H9 (cell line): Measurements from ENCODE around the gene CAMP. TPM values are rescaled to one million over a fixed set of nuclear protein-coding genes. Genes with fewer than 3 reads are reported as not detected.

Experiments used
- DNase-seq: peaks from one replicate; pipeline ENCODE4 v3.0.0-alpha.2; 2017
- H2AFZ ChIP-seq: one replicate; pipeline ENCODE4 v1.6.1; 2013; ENCODE audit warnings: mild to moderate bottlenecking, low read length, control low read depth, moderate library complexity
- H2AK5ac ChIP-seq: 2 replicates; pipeline ENCODE4 v1.6.1; 2013; ENCODE audit warnings: low read length, control low read depth, mixed read lengths; ENCODE audit not compliant: insufficient read length
- H2BK120ac ChIP-seq: one replicate; pipeline ENCODE4 v1.6.1; 2013; ENCODE audit warnings: low read depth, mild to moderate bottlenecking, low read length, control low read depth, inconsistent platforms; ENCODE audit not compliant: poor library complexity, severe bottlenecking
- H2BK12ac ChIP-seq: 2 replicates; pipeline ENCODE4 v1.6.1; 2013; ENCODE audit warnings: low read length, control low read depth, mixed read lengths, low read depth; ENCODE audit not compliant: insufficient read length
- H2BK15ac ChIP-seq: 2 replicates; pipeline ENCODE4 v1.6.1; 2013; ENCODE audit warnings: low read depth, low read length, control low read depth
- H2BK20ac ChIP-seq: one replicate; pipeline ENCODE4 v1.6.1; 2013; ENCODE audit warnings: low read depth, mild to moderate bottlenecking, low read length, control low read depth, inconsistent platforms; ENCODE audit not compliant: poor library complexity, severe bottlenecking
- H2BK5ac ChIP-seq: 2 replicates; pipeline ENCODE4 v1.6.1; 2013; ENCODE audit warnings: low read length, control low read depth, mixed read lengths; ENCODE audit not compliant: insufficient read length
- H3K14ac ChIP-seq: 2 replicates; pipeline ENCODE4 v1.6.1; 2013; ENCODE audit warnings: low read length, control low read depth; ENCODE audit not compliant: insufficient read depth
- H3K18ac ChIP-seq: 2 replicates; pipeline ENCODE4 v1.6.1; 2013; ENCODE audit warnings: low read depth, mild to moderate bottlenecking, mixed read lengths, low read length, control low read depth; ENCODE audit not compliant: insufficient read length
- H3K23ac ChIP-seq: 2 replicates; pipeline ENCODE4 v1.6.1; 2013; ENCODE audit warnings: low read length, control low read depth, mixed read lengths, low read depth; ENCODE audit not compliant: insufficient read length
- H3K23me2 ChIP-seq: 2 replicates; pipeline ENCODE4 v1.6.1; 2013; ENCODE audit warnings: low read depth, mild to moderate bottlenecking, mixed read lengths, low read length, control low read depth; ENCODE audit not compliant: insufficient read length, poor library complexity, severe bottlenecking
- H3K27ac ChIP-seq: 2 replicates; pipeline ENCODE4 v1.5.1; 2013; ENCODE audit warnings: low read length, control low read depth, mixed read lengths, low read depth; ENCODE audit not compliant: insufficient read length
- H3K27me3 ChIP-seq: 2 replicates; pipeline ENCODE4 v1.6.1; 2013; ENCODE audit warnings: low read length, control low read depth, inconsistent platforms; ENCODE audit not compliant: insufficient read depth
- H3K4ac ChIP-seq: 2 replicates; pipeline ENCODE4 v1.6.1; 2013; ENCODE audit warnings: low read depth, mild to moderate bottlenecking, control low read depth, inconsistent platforms, low read length, moderate library complexity
- H3K4me1 ChIP-seq: 2 replicates; pipeline ENCODE4 v1.6.1; 2013; ENCODE audit warnings: low read length, control low read depth, inconsistent platforms; ENCODE audit not compliant: insufficient read depth
- H3K4me2 ChIP-seq: 2 replicates; pipeline ENCODE4 v1.6.1; 2013; ENCODE audit warnings: low read length, control low read depth, mixed read lengths; ENCODE audit not compliant: insufficient read length, insufficient read depth
- H3K56ac ChIP-seq: 2 replicates; pipeline ENCODE4 v1.6.1; 2013; ENCODE audit warnings: low read depth, mild to moderate bottlenecking, mixed read lengths, low read length, control low read depth; ENCODE audit not compliant: insufficient read length
- H3K79me1 ChIP-seq: 2 replicates; pipeline ENCODE4 v1.6.1; 2013; ENCODE audit warnings: low read depth, mild to moderate bottlenecking, moderate library complexity, low read length, control low read depth, inconsistent platforms; ENCODE audit not compliant: insufficient read depth, poor library complexity, severe bottlenecking
- H3K79me2 ChIP-seq: 2 replicates; pipeline ENCODE4 v1.6.1; 2013; ENCODE audit warnings: low read length, control low read depth, inconsistent platforms; ENCODE audit not compliant: insufficient read depth
- H3K9ac ChIP-seq: 2 replicates; pipeline ENCODE4 v1.6.1; 2013; ENCODE audit warnings: low read length, control low read depth, mixed read lengths; ENCODE audit not compliant: insufficient read length; ENCODE audit errors: extremely low read depth
- H3K9me3 ChIP-seq: one replicate; pipeline ENCODE4 v1.6.1; 2013; ENCODE audit warnings: low read depth, low read length, inconsistent platforms; ENCODE audit not compliant: control insufficient read depth
- H3T11ph ChIP-seq: one replicate; pipeline ENCODE4 v1.6.1; 2013; ENCODE audit warnings: mild to moderate bottlenecking, low read length, control low read depth, inconsistent platforms
- H4K20me1 ChIP-seq: one replicate; pipeline ENCODE4 v1.6.1; 2013; ENCODE audit not compliant: control insufficient read depth, insufficient read length, insufficient read depth
- H4K5ac ChIP-seq: 2 replicates; pipeline ENCODE4 v1.6.1; 2013; ENCODE audit warnings: low read depth, mild to moderate bottlenecking, mixed read lengths, low read length, control low read depth; ENCODE audit not compliant: insufficient read length
- H4K8ac ChIP-seq: replicated peaks from 2 replicates; pipeline ENCODE4 v1.6.1; 2013; ENCODE audit warnings: low read length, control low read depth, mixed read lengths, low read depth; ENCODE audit not compliant: insufficient read length
- H4K91ac ChIP-seq: 2 replicates; pipeline ENCODE4 v1.6.1; 2013; ENCODE audit warnings: low read depth, mild to moderate bottlenecking, moderate library complexity, mixed read lengths, low read length, control low read depth; ENCODE audit not compliant: insufficient read length
- H3K27ac Mint-ChIP-seq, 3 experiments: 2 replicates in 2 of 3; 3 replicates in 1 of 3; pipeline ENCODE4 v1.8.0; 2020 to 2021; ENCODE audit warnings: mixed read lengths in 3 of 3, mild to moderate bottlenecking in 1 of 3, moderate library complexity in 1 of 3
- H3K27me3 Mint-ChIP-seq: 2 replicates; pipeline ENCODE4 v1.8.0; 2021; ENCODE audit warnings: low read depth, mild to moderate bottlenecking, moderate library complexity, mixed read lengths
- H3K36me3 Mint-ChIP-seq, 3 experiments: 2 replicates in 2 of 3; 3 replicates in 1 of 3; pipeline ENCODE4 v1.8.0; 2020 to 2021; ENCODE audit warnings: low read depth in 3 of 3, mixed read lengths in 3 of 3; ENCODE audit not compliant: insufficient read depth in 1 of 3
- H3K4me1 Mint-ChIP-seq, 2 experiments: 2 replicates each; pipeline ENCODE4 v1.8.0; 2020; ENCODE audit warnings: mixed read lengths in 2 of 2
- H3K4me3 Mint-ChIP-seq, 2 experiments: 2 replicates in 1 of 2; 3 replicates in 1 of 2; pipeline ENCODE4 v1.8.0; 2020 to 2021; ENCODE audit warnings: mild to moderate bottlenecking in 2 of 2, mixed read lengths in 2 of 2, moderate library complexity in 1 of 2
- H3K9me3 Mint-ChIP-seq, 2 experiments: 2 replicates in 1 of 2; 3 replicates in 1 of 2; pipeline ENCODE4 v1.8.0; 2020; ENCODE audit warnings: mild to moderate bottlenecking in 2 of 2, mixed read lengths in 2 of 2, moderate library complexity in 1 of 2
- CTCF ChIP-seq: fragments of 200-600 bp; sonication (generic); conservative IDR thresholded peaks from 3 replicates; pipeline ENCODE4 v1.8.0; 2021; ENCODE audit warnings: antibody characterized with exemption, mild to moderate bottlenecking
- WGBS: extraction: QIAGEN DNeasy Blood & Tissue Kit; methylation state at CpG from one replicate; pipeline ENCODE4 v1.1.7; 2013; ENCODE audit warnings: missing lambda C conversion rate, low lambda C conversion rate, mixed read lengths; ENCODE audit not compliant: insufficient read length; ENCODE audit errors: extremely low coverage; 5-methylcytosine and 5-hydroxymethylcytosine counted together
- total RNA-seq: library from RNA; stranded (reverse); gene quantifications from 2 replicates; pipeline ENCODE4 v1.2.1, GENCODE V29; 2021

The CAMP gene
- total RNA-seq, 1 experiment from 2014 or later: not detected

- peak overlapping the region; percentile 83 for H3K14ac ChIP-seq
- no peak for DNase-seq
Measured at GRCh38 chr3:48187301-48187578, 36.1 kb upstream of the CAMP start.

More at GRCh38 chr3:48187301-48187578, 36.1 kb upstream of the CAMP start:
- H2AK5ac ChIP-seq: no peak overlapping the region
- no CpG with 5 or more reads among the region's 8 CpGs for WGBS
- H3K9ac ChIP-seq: peak overlapping the region; percentile 91
- peaks cover 11% of the 10 kb centered on the region for H3K79me1 ChIP-seq
- no peak overlapping the region for H3K27ac ChIP-seq
- no peaks in the 10 kb centered on the region for H3K27me3 ChIP-seq
- peaks cover 14% of the 10 kb centered on the region for H3K79me2 ChIP-seq
- H2BK15ac ChIP-seq: no peak overlapping the region
- H3K23me2 ChIP-seq: peaks cover 9% of the 10 kb centered on the region
- no peak overlapping the region for H2BK12ac ChIP-seq
- no peaks in the 10 kb centered on the region for H4K20me1 ChIP-seq
- H3K18ac ChIP-seq: no peak overlapping the region
- H4K8ac ChIP-seq: no peak overlapping the region
- no peak overlapping the region for H3K4ac ChIP-seq
- H2BK120ac ChIP-seq: no peak overlapping the region
- H3K4me2 ChIP-seq: peak overlapping the region; percentile 93
- no peak overlapping the region for H4K5ac ChIP-seq
- peaks cover 45 to 51% (median 49%) of the 10 kb centered on the region in 3 experiments for H3K36me3 Mint-ChIP-seq
- no peaks in the 10 kb centered on the region for H3K27me3 Mint-ChIP-seq
- no peaks in the 10 kb centered on the region for H3K9me3 ChIP-seq
- H3K9me3 Mint-ChIP-seq: no peaks in the 10 kb centered on the region
- no peak overlapping the region for H3T11ph ChIP-seq
- H3K4me3 Mint-ChIP-seq: peak overlapping the region; percentile 91 to 97
- no peak overlapping the region for H3K23ac ChIP-seq
- H3K4me1 ChIP-seq: peaks cover 7% of the 10 kb centered on the region; the same call in 1 of the 2 replicates
- no peak overlapping the region for H2BK5ac ChIP-seq
- H3K56ac ChIP-seq: no peak overlapping the region
- H3K27ac Mint-ChIP-seq: peak overlapping the region in 2 of 3 experiments; percentile 90 to 97; a peak in 4 of 7 replicates
- peaks cover 37% of the 10 kb centered on the region in 2 experiments for H3K4me1 Mint-ChIP-seq
- H2BK20ac ChIP-seq: no peak overlapping the region
- no peak overlapping the region for H2AFZ ChIP-seq
- no peak for TF ChIP-seq CTCF
- H4K91ac ChIP-seq: no peak overlapping the region
